Fibroblast of the conjunctiva (primary cell): ENCODE measurements around the gene CAMTA1.

Source experiments
- DNase-seq: peaks from one replicate; pipeline ENCODE4 v3.0.0-alpha.2; 2010; ENCODE audit warnings: low read depth

Gene CAMTA1

GRCh38 chr1:7287013-7287412 is 501.8 kb downstream of the CAMTA1 start:
- no peak for DNase-seq

DNA sequence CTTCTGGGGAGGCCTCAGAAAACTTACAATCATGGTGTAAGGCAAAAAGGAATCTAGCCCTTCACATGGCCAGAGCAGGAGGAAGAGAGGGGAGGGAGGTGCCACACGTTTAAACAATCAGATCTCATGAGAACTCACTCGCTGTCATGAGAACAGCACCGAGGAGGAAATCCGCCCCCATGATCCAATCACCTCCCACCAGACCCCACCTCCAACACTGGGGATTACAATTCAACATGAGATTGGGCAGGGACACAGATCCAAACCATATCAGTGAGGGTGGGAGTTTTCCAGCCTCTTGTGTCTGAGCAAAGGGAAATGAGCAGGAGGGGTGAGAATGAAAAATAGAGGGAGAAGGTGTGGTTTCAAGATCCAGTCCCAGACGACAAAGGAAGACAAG is 503.7 kb downstream of the CAMTA1 start:
- DNase-seq = no peak

DNA sequence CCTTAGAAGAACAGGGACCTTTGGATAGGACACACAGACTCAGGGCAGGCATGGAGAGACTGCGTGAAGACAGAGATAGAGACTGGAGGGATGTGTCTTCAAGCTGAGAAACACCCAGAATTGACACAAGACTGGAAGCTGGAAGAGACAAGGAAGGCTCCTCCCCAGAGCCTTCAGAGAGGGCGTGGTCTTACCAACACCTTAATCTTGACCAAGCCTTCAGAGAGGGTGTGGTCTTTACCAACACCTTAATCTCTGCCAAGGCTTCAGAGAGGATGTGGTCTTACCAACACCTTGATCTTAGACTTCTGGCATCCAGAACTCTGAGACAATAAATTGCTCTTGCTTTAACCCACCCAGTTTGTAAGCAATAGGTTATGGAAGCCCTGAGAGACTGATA is 504.4 kb downstream of the CAMTA1 start:
- DNase-seq = no peak

DNA sequence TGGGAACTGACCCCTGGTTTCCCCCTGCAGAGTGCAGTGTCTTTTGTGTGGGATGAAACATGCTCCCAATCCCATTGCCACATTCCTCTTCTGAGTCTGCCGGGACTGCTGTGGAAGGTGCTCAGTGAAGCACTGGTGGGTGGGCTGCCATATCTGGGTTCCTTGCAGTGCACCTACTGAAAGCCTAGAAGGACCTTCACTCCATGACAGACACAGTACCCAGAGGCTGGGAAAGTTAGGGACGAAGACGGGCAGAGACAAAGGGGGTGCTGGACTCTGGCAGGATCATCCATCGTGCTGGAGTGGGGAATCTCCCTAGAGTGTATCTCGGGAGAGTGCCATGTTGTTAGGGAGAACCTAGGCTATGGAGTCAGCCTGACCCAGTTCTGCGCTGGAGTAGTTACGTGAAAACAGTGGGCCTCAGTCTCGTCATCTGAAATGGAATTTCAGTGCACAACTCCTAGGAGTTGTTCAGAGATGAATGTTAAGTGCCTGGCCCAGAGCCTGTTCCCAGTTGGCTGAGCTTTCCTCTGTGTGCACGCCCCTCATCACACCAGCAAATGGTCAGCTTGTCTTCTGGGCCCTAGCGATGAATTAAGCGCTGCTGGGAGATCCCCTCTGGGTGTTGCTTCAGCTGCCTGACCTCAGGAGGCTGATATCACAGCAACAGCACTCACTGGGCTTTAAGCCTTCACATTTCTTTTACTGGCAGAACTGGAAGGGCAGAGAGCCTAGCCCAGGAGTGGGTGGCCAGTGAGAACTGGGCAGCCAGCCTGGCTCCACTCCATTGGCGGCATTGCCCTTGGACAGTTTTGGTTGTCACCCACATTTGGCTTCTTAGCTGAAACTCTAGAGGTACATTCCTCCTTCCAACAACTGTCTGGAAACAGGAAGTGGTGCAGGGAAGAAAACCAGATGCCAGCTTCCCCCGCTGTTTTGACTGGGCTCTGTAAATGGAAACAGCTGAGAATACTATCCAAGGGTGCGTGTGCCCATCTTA is 506.0 kb downstream of the CAMTA1 start:
- DNase-seq = no peak

DNA sequence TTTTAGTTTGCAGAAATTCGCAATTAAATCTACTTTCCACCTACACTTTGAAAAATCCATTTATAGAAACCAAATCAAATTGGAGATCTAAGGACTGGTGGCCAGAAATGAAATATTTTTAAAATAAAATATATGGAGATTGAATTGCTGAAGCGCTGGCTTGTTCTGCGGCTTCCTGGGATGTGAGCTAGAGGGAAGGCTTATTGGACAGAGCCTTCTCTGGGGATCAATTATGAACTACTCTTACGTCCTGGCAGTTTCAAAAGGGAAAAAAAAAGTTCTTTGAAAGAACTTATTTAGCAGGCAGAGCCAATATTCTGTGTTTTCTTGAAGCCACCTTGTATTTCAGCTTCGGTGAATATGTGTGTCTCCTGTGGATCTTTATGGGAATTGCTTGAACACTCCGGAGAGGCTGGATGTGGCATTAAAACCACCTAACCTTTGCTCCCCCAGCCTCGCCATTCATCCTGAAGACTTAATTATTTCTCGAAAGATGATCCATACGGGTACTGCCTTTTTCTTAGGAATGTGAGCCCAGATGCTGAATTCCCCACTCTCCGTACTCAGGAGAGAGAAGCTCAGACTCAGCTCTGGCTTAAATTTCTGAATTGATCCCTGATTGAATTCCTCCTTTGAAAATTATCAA is 506.9 kb downstream of the CAMTA1 start:
- DNase-seq = no peak

GRCh38 chr1:7292714-7293419 is 507.6 kb downstream of the CAMTA1 start:
- no peak for DNase-seq

DNA sequence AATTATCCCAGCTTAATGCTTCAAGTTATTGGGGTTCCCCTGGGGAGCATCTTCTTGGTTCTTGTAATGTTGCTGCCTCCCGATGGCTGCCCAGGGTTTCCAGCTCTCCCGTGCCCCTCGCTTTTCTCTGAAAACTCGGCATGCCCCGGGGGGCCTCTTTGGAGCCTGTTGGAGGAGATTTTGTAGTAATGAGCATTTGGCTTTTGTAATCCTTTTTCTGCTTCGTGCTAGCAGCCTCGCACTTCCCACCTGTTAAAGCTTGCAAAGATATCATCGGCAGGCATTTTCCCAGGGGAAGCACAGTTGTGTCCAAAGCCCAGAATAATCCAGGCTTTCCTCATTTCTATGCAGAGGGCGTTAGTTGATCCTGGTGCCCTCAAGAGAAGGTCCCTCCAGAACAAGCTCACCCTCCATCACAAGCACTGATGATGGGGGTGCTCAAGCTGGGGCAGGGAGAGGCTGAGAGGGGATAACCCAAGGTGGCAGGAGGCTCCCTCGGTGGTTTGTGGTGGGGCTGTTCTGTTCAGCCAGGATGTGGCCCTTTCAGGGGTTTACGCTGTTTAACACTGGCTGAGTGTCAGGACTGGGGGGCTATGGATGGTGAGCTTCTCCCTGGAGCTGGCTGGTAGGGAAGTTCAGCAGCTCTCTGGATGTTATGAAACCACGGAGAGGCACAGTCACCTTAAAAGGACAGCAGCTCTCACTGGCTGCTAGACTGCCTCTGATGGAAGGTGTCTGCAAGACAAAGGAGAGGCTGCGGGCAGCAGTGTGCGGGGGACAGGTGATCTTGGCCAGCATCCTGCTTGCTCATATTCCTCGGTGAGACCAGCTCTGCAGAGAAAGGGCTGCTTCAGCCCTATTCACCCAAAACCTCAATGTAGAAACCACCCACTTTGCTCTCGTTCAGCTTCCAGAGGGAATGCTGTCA is 508.7 kb downstream of the CAMTA1 start:
- DNase-seq = no peak

DNA sequence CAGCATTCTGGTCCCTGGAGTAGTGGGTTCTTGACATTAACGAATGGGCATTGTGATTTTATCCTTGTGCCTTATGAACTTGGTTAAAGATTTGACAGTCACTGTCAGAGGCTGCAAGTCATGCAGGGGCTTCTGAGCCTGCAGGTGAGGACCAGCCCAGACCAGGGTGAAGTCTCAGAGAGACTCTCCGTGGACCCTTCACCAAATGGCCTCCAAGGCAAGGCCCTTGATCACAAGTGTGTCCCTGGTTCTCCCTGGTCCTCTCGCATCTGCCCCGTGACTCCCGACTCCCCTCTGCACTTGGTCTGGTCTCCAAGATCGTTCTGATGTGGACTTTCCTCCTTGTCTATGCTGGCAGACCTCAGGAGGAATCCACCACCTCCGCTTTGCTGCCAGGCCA is 509.4 kb downstream of the CAMTA1 start:
- no peak for DNase-seq

- no peak for DNase-seq
These were observed 510.7 kb downstream of the CAMTA1 start for GRCh38 chr1:7295946-7296345.

DNA sequence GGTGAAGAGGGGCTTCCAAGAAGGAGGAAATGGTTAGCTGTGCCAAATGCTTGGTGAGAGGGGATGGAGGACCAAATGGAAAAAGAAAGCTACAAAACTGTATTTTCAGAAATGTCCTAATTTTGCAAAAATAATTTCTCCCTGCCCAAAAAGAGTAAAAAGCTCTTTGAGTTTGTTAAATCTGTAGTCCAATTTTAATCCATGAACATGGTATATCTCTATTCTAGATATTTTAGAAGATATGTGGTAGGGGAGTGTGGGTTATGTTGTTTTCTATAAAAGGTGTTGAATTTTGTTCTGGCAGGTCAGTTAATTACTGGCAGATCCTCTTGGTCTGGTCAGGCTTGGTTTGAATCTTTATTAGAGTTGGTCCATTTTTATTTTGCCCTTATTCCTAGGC is 511.7 kb downstream of the CAMTA1 start:
- no peak for DNase-seq

DNA sequence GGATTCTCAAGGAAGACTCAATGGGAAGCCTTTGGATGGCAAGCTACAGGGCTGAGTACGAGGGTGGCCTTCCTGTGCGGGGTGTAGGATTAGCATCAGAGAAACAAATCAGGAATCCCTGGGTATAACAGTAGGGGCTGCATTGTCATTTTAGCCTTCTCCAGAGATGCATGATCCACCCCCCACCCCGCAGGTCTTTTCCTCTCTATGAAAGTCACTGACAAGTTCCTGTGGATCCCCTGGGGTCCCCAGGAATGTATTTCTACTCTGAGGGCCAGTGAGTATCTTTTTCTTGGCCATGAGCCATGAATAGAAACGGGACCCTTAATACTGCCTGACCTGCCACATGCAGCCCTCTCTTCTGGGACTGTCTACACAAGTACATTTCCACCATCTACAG is 512.9 kb downstream of the CAMTA1 start:
- DNase-seq = no peak

GRCh38 chr1:7298749-7299151 is 513.5 kb downstream of the CAMTA1 start:
- DNase-seq = peak; percentile 53

DNA sequence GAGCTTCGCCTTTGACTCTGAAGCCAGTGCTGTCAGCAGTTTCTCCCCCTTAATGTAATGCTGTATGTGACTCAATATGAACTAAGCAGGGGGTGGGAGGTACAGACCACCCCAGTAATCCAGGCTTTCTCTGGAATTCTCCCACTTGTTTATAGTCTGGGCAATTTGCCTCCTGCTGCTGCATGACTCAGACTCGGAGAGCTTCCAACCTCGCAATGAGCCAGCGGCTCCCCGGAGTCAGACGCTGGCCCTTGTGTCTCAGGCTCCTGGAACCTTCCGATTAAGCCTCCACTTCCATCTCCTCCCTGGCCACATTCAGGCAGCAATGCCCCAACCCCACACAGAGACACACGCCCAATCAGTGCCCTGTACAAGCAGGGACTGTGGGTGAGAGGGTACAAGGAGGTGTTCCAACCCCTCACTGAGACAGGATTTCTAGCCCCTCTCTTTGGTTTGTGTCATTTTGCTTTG is 514.1 kb downstream of the CAMTA1 start:
- DNase-seq = peak; percentile 95

DNA sequence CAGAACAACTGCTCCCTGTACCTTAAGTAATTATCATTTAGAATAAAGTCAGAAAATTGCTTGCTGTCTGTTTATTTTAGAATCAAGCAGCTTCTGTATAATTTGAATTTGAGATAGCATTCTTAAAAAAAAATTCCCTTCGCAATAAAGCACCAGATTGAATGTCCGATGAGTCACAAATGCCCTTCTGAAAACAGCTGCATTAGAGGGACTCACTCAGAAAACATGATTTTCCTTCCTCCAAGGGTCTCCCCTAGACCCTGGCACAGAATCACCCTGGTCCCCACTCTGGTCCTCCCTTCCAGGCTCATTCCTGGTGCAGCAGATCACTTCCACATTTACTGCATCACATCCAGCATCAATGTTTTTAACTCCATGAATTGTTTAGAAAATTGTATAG is 514.7 kb downstream of the CAMTA1 start:
- DNase-seq = peak; percentile 55

DNA sequence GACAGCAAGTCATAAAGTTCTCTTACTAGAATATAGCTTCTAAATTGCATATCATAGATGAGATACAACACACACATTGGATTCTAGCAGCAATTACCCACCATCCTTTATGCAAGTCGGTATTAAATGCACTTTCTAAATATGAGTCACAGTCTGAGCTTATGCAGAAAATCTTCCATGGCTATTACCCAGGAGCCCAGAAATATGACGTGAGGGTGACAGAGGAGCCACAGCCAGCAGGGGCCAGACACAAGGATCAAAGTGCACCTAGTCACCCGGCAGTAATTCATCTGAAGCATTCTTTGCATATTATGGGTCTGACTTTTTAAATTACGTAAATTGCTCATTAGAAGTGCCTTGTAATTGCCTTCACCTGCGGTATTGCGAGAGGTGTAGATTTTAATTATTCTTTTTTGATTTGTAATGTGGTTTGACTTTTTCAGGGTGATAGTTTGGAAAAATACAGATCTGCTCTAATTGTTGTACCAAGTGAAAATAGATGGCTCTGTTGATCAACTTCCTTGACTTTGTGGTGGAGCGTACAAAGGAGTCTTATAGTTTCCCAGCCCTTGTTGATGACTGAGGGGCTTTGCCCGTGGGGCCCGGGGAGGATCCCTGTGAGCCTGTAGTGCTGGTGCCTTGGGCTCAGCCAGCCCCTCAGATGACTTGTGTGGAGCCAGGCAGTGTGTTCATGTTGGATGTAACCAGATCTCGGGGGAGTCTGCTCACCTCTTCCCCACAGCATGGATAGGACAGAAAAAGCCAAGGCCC is 515.8 kb downstream of the CAMTA1 start:
- peak; percentile 47 for DNase-seq

DNA sequence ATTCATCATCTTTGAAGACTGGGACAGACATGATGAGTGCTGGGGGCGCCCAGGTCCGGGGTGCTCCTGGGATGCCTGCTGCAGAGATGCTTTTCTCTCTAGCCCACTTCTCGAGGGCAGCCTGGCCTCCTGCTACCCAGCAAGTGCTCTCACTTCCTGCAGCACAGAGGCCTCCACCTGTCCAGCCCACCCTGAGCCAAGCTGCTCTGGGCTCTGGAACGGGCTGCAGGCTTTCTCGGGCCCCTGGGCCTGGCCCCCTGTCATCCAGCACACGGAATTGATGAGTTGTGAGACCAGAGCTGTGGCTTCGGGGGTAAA is 516.4 kb downstream of the CAMTA1 start:
- no peak for DNase-seq

GRCh38 chr1:7302126-7302525 is 516.9 kb downstream of the CAMTA1 start:
- no peak for DNase-seq

DNA sequence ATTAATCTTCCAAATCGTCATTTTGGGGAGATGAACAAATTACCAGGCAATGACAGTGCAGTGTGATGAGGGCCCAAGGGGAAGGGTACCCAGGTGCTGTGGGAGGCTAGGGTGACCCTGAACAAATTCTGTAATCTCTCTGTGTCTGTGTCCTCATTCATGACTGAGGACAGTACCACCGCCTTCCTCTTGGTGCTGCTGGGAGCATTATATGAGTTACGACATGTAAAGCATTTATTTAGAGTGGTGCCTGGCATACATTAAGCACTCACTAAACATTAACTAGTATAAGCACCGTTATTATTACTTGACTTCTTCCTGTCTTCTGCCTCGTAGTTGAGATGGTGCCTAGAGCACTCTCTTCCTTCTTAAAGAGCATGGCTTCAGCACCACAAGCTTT is 517.6 kb downstream of the CAMTA1 start:
- DNase-seq = no peak

- DNase-seq = no peak
These were observed 518.5 kb downstream of the CAMTA1 start for GRCh38 chr1:7303554-7304317.

- no peak for DNase-seq
These were observed 527.9 kb downstream of the CAMTA1 start for GRCh38 chr1:7313081-7313546.
